ENCODE measurements around the gene WFDC2.

DNA sequence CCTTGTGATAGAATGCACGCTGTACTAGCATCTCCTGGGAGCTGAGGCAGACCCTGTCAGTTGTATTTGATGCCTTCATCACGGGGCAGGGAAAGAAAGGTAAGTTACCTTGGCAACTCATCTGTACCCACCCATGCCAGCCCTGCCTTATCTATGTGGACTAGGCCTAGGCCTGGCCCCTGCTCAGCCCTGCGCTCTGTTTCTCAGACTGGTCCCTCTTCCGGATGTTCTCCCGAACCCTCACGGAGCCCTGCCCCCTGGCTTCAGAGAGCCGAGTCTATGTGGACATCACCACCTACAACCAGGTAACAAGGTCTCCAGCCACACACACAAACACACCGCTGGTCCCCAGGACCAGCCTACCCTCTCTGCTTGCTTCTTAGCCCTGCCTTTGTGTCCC is 49.4 kb upstream of the WFDC2 start:
- TF ChIP-seq, protein P1, sequence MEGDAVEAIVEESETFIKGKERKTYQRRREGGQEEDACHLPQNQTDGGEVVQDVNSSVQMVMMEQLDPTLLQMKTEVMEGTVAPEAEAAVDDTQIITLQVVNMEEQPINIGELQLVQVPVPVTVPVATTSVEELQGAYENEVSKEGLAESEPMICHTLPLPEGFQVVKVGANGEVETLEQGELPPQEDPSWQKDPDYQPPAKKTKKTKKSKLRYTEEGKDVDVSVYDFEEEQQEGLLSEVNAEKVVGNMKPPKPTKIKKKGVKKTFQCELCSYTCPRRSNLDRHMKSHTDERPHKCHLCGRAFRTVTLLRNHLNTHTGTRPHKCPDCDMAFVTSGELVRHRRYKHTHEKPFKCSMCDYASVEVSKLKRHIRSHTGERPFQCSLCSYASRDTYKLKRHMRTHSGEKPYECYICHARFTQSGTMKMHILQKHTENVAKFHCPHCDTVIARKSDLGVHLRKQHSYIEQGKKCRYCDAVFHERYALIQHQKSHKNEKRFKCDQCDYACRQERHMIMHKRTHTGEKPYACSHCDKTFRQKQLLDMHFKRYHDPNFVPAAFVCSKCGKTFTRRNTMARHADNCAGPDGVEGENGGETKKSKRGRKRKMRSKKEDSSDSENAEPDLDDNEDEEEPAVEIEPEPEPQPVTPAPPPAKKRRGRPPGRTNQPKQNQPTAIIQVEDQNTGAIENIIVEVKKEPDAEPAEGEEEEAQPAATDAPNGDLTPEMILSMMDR (conservative IDR thresholded peaks at IDR 0.05 in 1 of 2, IDR thresholded peaks at IDR 0.05 in 1 of 2; ENCODE audit: extremely low read depth in 1 of 2, insufficient read depth in 1 of 2, low read depth in 1 of 2, low read length in 2 of 2), result no peak
- TF ChIP-seq EZH2 (IDR thresholded peaks at IDR 0.05; ENCODE audit: borderline replicate concordance, low read length), result no peak
